HG03442 (cell line): ENCODE data around the gene FIGN.

Experiments
- ATAC-seq: cut with Tn5 transposase; IDR thresholded peaks from one replicate; pipeline ENCODE4 v1.9.1; 2021; ENCODE audit warnings: mild to moderate bottlenecking, moderate library complexity; ENCODE audit not compliant: unreplicated experiment

Gene FIGN

GRCh38 chr2:163617517-163617916 is 118.3 kb downstream of the FIGN start:
- ATAC-seq: no peak

GRCh38 chr2:163613266-163613731 is 122.5 kb downstream of the FIGN start:
- ATAC-seq: no peak

- no peak for ATAC-seq
Observed at GRCh38 chr2:163612332-163612731, 123.5 kb downstream of the FIGN start.

GRCh38 chr2:163611557-163611906 is 124.3 kb downstream of the FIGN start:
- no peak for ATAC-seq

GRCh38 chr2:163610817-163611556 is 124.8 kb downstream of the FIGN start:
- ATAC-seq: no peak

DNA sequence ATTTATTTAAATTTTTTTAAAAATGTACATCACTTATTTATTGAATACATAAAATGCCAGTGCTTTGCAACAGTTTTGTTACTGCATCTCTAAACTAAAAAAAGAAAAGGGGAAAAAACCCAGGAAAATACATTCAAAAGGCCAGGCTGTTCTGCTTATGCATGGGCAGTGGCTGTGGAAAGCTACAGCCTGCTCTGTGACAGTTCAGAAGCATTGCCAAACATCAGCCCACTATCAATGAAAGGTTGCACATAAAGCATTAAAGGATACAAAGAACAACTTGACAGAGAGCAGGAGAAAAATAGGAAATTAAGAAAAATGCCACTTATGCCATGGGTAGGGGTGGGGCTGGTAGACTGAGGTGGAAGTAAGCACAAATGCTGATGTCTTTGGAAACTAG is 128.2 kb downstream of the FIGN start:
- ATAC-seq: no peak

DNA sequence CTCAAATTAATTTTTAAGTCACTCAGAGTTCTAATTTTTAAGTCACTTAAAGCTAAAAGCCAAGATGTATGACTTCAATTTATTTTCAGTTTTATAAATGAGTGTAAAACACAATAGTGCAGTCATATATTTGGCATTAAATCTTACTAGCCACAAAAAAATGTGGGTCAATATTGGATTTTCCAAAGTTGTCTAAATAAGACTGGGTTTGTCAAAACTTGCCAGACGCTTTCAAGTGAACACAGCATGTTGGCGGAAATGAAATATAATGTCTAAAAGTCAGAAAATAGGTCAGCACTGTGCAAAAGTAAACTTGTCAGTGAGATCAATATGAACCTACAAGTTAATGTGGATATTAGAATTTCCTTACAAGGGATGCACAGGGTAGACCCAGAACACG is 128.9 kb downstream of the FIGN start:
- no peak for ATAC-seq

- ATAC-seq: no peak
Observed at GRCh38 chr2:163605779-163606178, 130.0 kb downstream of the FIGN start.

GRCh38 chr2:163604941-163605555 is 130.8 kb downstream of the FIGN start:
- no peak for ATAC-seq

DNA sequence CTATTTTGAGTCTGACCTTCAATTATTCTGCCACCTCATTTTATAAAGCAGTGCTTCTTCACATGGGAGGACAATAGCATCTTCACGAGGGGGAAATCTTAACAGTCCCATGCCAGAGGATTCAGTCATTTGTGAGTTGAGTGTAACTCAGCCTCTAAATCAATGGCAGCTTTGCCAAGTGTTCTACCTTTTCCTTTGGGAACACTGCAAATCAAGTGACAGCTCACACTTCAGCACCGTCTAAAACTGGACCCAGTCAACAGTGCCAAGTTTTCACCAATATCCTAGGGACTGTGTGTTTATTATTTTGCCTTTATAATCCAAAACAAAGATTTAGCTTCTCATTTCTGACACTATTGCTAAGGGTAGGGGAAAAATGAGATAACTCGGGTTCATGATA is 133.6 kb downstream of the FIGN start:
- ATAC-seq: no peak

GRCh38 chr2:163601377-163601776 is 134.4 kb downstream of the FIGN start:
- no peak for ATAC-seq

DNA sequence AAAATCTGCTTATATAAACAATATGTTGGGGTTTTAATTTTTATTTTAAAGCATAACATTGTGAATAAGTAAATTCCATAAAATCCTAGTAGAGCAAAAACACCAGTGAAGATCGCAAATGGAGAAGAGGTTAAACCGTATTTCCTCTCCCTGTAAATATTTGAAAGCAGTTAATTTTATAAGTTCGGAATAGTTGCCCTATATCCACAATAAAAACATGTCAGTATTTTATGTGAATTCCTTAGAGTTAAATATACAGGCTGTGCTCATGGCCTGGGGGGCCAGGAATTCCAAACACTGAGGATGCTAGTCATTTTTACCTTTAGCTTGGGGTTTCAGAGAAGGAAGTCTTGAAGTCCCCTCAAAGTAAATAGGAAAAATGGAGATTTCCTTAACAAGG is 135.0 kb downstream of the FIGN start:
- no peak for ATAC-seq

DNA sequence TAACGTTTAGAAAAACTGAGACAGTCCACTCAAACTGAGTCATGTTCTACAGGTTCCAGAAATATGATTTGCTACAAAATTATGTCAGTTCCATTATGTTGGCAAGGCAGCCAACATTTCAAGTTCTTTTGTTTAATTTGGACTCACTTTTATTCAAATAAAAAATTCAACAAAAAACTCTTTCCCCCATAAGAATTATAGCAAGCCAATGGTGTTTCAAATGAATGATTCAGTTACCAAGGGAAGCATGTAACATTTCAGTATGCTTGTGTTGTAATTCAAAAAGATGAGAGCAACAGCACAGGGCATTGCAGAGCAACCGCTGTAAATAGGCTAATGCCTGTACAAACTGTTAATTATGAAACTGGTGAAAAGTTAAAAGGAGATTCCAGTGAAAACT is 140.8 kb downstream of the FIGN start:
- ATAC-seq: no peak

- ATAC-seq: no peak
Observed at GRCh38 chr2:163594497-163594896, 141.3 kb downstream of the FIGN start.

GRCh38 chr2:163593982-163594381 is 141.8 kb downstream of the FIGN start:
- no peak for ATAC-seq

DNA sequence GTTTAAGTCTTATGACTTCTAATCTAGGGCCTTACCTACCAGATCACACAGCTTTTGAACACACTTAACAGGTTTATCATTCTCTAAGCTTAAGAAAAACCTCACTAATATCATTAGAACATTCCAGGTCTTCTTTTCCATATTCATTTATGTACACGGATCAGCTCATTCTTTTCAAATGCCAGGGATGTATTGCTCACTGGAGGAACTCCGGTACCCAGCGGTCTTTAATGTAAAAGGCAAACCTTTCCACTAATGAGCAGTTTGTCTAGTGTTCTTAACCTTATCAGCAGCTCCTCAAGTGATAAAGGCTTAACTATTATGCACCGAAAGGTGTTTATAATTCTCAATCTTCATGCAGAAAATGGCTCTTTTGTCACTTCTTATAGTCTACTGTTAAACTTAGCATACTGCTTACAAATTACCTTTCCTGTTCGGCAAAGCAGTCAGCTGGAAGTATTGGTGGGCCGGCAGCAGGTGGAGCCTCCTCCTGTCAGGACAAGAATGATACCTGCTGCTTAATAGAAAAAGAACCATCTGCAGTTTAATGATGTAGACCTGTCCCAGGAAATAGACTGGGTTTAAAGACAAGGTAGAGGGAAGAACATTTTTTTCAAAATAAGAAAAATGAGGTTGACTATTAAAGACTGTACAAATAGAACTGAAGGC is 142.7 kb downstream of the FIGN start:
- no peak for ATAC-seq

- no peak for ATAC-seq
Observed at GRCh38 chr2:163591461-163591860, 144.3 kb downstream of the FIGN start.

- ATAC-seq: no peak
Observed at GRCh38 chr2:163580757-163581156, 155.1 kb downstream of the FIGN start.

DNA sequence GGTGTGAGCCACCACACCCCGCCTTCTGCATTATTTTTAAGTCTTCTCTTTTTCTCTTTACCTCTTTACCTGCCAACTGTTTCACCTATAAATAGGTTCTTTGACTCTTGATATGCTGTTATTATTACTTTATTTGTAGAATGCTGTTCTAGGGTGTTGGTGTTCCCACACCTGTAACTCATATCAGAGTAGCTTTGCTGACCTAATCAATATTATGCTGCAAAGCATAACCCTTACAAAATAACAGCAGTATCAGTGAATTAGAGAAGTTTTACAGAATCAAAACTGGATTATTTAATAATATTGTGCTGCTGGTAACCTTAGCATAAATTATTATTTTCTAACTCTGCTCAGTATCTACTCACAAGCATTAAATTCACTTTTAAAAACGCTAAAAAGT is 161.5 kb downstream of the FIGN start:
- ATAC-seq: no peak

- ATAC-seq: no peak
Observed at GRCh38 chr2:163573652-163574051, 162.2 kb downstream of the FIGN start.

GRCh38 chr2:163572850-163573249 is 163.0 kb downstream of the FIGN start:
- ATAC-seq: no peak

DNA sequence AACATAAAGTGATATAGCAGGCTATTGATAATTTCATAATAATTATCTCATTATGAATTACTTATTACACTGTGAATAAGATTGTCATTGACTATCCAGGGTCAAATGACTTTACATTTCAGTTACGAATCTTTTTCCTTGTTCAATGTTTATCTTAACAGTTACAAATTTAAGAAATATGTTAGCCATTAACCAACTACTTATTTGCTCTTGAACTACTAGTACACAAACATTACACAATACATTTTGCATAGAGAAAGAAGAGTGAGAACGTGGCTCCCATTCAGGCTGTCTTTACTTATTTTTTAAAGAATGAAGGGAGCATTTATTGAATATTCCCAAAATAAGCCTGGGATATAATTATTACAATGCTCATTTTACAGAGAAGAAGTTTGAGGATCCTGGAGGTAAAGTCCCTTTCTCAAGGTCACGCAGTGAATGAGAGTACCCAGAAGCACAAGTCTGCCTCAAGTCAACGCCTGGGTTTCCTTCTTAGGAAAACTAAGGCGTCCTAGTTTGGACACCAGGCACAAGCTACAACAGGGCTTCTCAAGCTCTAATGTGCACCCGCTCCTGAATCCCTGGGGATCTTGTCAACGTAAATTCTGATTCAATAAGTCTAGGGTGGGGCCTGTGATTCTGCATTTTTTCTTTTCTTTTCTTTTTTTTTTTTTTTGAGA is 164.2 kb downstream of the FIGN start:
- no peak for ATAC-seq
